ENCODE measurements around the gene PRKN. TPM values are rescaled to one million over a fixed set of nuclear protein-coding genes. Genes with fewer than 3 reads are reported as not detected.

PRKN gene
- total and polyA plus RNA-seq, 2 donors (not counting 1 experiment from before 2014, with no cell fraction given): 0.43 to 4.6 TPM

DNA sequence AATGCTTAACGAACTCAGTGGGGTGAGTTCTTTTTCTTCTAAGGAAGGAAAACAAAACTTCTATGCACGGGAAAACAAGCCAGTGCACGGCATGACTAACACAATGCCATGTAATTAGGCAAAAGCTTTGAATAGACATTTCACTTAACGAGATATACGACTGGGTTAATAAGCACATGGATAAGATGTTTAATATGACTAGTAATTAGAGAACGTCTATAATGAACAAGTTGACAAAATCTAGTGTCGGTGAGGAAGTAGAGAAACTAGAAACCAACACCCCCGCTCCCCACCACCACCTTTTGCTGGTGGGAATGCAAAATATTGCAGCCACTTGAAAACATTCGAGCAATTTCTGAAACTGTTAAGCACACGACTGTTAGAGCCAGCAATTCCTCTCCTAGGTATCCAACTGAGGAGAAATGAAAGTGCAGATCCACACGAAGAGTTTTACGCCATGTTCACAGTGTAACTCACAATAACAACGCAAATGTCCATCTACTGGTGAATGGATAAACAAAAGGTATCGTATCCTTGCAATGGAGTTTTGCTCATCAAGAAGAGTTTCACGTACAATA, 808.8 kb downstream of the PRKN start:
- no peaks in the 10 kb centered on the region for H3K9me3 ChIP-seq (ENCODE audit: control insufficient read depth, insufficient read depth, low read depth, low read length)
- no peak overlapping the region for H3K27ac ChIP-seq (ENCODE audit: insufficient read depth, low read length)
- no peak for DNase-seq (ENCODE audit: low read depth in 2 of 2)
- no peaks in the 10 kb centered on the region for H3K27me3 ChIP-seq (ENCODE audit: control insufficient read depth, insufficient read depth, low read length)
- no peaks in the 10 kb centered on the region for H4K20me1 ChIP-seq (ENCODE audit: control insufficient read depth, extremely low read depth, insufficient read depth, low read length)
- H3K9ac ChIP-seq (ENCODE audit: insufficient read depth, low read length): no peak overlapping the region
- TF ChIP-seq, protein P1, sequence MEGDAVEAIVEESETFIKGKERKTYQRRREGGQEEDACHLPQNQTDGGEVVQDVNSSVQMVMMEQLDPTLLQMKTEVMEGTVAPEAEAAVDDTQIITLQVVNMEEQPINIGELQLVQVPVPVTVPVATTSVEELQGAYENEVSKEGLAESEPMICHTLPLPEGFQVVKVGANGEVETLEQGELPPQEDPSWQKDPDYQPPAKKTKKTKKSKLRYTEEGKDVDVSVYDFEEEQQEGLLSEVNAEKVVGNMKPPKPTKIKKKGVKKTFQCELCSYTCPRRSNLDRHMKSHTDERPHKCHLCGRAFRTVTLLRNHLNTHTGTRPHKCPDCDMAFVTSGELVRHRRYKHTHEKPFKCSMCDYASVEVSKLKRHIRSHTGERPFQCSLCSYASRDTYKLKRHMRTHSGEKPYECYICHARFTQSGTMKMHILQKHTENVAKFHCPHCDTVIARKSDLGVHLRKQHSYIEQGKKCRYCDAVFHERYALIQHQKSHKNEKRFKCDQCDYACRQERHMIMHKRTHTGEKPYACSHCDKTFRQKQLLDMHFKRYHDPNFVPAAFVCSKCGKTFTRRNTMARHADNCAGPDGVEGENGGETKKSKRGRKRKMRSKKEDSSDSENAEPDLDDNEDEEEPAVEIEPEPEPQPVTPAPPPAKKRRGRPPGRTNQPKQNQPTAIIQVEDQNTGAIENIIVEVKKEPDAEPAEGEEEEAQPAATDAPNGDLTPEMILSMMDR (conservative IDR thresholded peaks at IDR 0.05 in 1 of 2, IDR thresholded peaks at IDR 0.05 in 1 of 2; ENCODE audit: low read depth in 1 of 2, low read length in 2 of 2): no peak
- no peak for TF ChIP-seq EZH2 (IDR thresholded peaks at IDR 0.05; ENCODE audit: low read length, missing control alignments)
- no peak overlapping the region for H2AFZ ChIP-seq (ENCODE audit: low read length)
- H3K4me3 ChIP-seq (replicated peaks in 1 of 4; ENCODE audit: control extremely low read depth in 1 of 4, insufficient read depth in 1 of 4, low read depth in 3 of 4, low read length in 4 of 4): no peak overlapping the region
- H3K79me2 ChIP-seq (ENCODE audit: control insufficient read depth, insufficient read depth, low read length): no peaks in the 10 kb centered on the region
- peaks cover 4% of the 10 kb centered on the region for H3K4me1 ChIP-seq (ENCODE audit: control insufficient read depth, extremely low read depth, insufficient read depth, low read length)
- no peaks in the 10 kb centered on the region for H3K36me3 ChIP-seq (ENCODE audit: control insufficient read depth, insufficient read depth, low read length)
- H3K4me2 ChIP-seq (ENCODE audit: extremely low read depth, insufficient read depth, low read length): no peak overlapping the region

DNA sequence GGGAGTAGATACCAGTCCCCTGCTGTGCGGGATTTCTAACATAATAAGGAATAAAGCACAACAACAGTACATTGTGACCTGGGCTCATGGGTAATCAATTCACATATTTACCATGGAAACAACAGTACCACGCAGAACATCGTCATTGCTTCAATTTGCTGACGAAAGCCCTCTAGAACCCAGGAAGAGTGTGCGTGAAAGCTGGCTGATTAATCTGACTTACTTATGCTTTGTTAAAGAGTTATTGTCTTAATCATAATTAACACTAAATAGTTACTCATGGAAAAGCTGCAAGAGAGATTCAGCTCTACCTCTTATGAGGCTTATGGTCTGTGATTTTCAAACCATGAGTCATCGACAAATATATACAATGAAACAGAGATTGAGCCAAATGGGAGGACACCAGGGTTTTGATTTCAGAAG, 809.4 kb downstream of the PRKN start:
- no peaks in the 10 kb centered on the region for H3K36me3 ChIP-seq (ENCODE audit: control insufficient read depth, insufficient read depth, low read length)
- no peak overlapping the region for H3K4me2 ChIP-seq (ENCODE audit: extremely low read depth, insufficient read depth, low read length)
- H3K27me3 ChIP-seq (ENCODE audit: control insufficient read depth, insufficient read depth, low read length): no peaks in the 10 kb centered on the region
- DNase-seq (ENCODE audit: low read depth in 2 of 2): peak; percentile 73 to 74
- no peak overlapping the region for H3K4me3 ChIP-seq (replicated peaks in 1 of 4; ENCODE audit: control extremely low read depth in 1 of 4, insufficient read depth in 1 of 4, low read depth in 3 of 4, low read length in 4 of 4)
- H4K20me1 ChIP-seq (ENCODE audit: control insufficient read depth, extremely low read depth, insufficient read depth, low read length): no peaks in the 10 kb centered on the region
- no peak for TF ChIP-seq EZH2 (IDR thresholded peaks at IDR 0.05; ENCODE audit: low read length, missing control alignments)
- TF ChIP-seq, protein P1 (conservative IDR thresholded peaks at IDR 0.05 in 1 of 2, IDR thresholded peaks at IDR 0.05 in 1 of 2; ENCODE audit: low read depth in 1 of 2, low read length in 2 of 2): no peak
- H2AFZ ChIP-seq (ENCODE audit: low read length): no peak overlapping the region
- no peak overlapping the region for H3K27ac ChIP-seq (ENCODE audit: insufficient read depth, low read length)
- H3K9ac ChIP-seq (ENCODE audit: insufficient read depth, low read length): no peak overlapping the region
- H3K4me1 ChIP-seq (ENCODE audit: control insufficient read depth, extremely low read depth, insufficient read depth, low read length): peaks cover 4% of the 10 kb centered on the region
- no peaks in the 10 kb centered on the region for H3K79me2 ChIP-seq (ENCODE audit: control insufficient read depth, insufficient read depth, low read length)
- H3K9me3 ChIP-seq (ENCODE audit: control insufficient read depth, insufficient read depth, low read depth, low read length): no peaks in the 10 kb centered on the region

DNA sequence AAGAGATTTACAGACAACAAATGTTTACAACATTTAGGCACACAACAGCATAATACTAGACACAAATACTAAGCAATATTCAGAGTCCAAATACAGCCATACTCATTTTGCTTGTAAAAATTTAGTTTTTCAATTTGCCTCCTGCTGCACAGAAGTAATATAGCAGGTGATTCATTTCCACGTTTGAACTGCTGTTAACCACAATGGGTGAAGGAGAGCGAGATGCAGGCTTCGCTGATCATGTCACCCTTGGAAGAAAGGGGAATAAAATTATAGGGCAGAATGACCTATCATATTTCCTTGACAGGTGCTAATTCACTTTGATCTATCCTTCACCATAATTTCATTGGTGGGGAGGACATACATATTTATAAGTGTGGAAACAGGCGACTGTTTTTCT, 809.9 kb downstream of the PRKN start:
- H3K27me3 ChIP-seq (ENCODE audit: control insufficient read depth, insufficient read depth, low read length): no peaks in the 10 kb centered on the region
- no peak overlapping the region for H3K27ac ChIP-seq (ENCODE audit: insufficient read depth, low read length)
- H3K4me2 ChIP-seq (ENCODE audit: extremely low read depth, insufficient read depth, low read length): no peak overlapping the region
- no peak for TF ChIP-seq EZH2 (IDR thresholded peaks at IDR 0.05; ENCODE audit: low read length, missing control alignments)
- TF ChIP-seq, protein P1 (conservative IDR thresholded peaks at IDR 0.05 in 1 of 2, IDR thresholded peaks at IDR 0.05 in 1 of 2; ENCODE audit: low read depth in 1 of 2, low read length in 2 of 2): peak in 1 of 2 donors; percentile 23
- peak; percentile 17 to 67 for DNase-seq (ENCODE audit: low read depth in 2 of 2)
- H4K20me1 ChIP-seq (ENCODE audit: control insufficient read depth, extremely low read depth, insufficient read depth, low read length): no peaks in the 10 kb centered on the region
- H3K4me3 ChIP-seq (replicated peaks in 1 of 4; ENCODE audit: control extremely low read depth in 1 of 4, insufficient read depth in 1 of 4, low read depth in 3 of 4, low read length in 4 of 4): no peak overlapping the region
- H3K9ac ChIP-seq (ENCODE audit: insufficient read depth, low read length): no peak overlapping the region
- H3K36me3 ChIP-seq (ENCODE audit: control insufficient read depth, insufficient read depth, low read length): no peaks in the 10 kb centered on the region
- H3K79me2 ChIP-seq (ENCODE audit: control insufficient read depth, insufficient read depth, low read length): no peaks in the 10 kb centered on the region
- no peak overlapping the region for H2AFZ ChIP-seq (ENCODE audit: low read length)
- peaks cover 4% of the 10 kb centered on the region for H3K4me1 ChIP-seq (ENCODE audit: control insufficient read depth, extremely low read depth, insufficient read depth, low read length)
- no peaks in the 10 kb centered on the region for H3K9me3 ChIP-seq (ENCODE audit: control insufficient read depth, insufficient read depth, low read depth, low read length)

Measured in fibroblast of lung (primary cell).